GM12892 (cell line): Measurements from ENCODE around the gene PRKN.
"Not testable (repeated sequence)": the region's sequence is repeated elsewhere in the genome, so short reads cannot be mapped to it uniquely, and the experiment has no call there.

Source experiments
- POLR2A ChIP-seq: IDR thresholded peaks from 2 replicates; pipeline ENCODE4 v1.6.1; 2011; ENCODE audit warnings: low read depth, low read length, control low read depth
- POLR2AphosphoS5 ChIP-seq: IDR thresholded peaks from 2 replicates; pipeline ENCODE4 v1.6.1; 2011; ENCODE audit warnings: low read depth, low read length, control low read depth
- TAF1 ChIP-seq: IDR thresholded peaks from 2 replicates; pipeline ENCODE4 v1.6.1; 2011; ENCODE audit warnings: low read depth, mild to moderate bottlenecking, control low read depth, low read length, borderline replicate concordance

DNA sequence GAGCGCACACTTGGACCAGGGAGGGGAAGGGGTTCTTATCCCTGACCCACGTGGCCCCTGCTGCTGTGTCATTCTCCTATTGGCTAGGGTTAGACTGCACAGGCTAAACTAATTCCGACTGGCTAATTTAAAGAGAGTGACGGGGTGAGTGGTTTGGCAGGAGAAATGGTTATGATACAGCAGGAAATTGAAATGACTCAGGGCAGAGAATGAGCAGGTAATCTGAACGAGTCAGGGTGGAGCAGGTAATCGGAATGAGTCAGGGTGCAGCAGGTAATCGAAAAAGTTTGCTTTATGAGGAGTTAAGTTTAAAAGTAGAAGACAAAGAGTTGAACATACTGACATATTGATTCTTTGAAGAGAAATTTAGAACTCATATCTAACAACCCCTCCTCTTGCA, 1417.8 kb downstream of the PRKN start:
- TF ChIP-seq TAF1, POLR2A, POLR2AphosphoS5: not testable (repeated sequence)
